Thymus (tissue), 11 donors: ENCODE data around the gene PJVK. TPM values are rescaled to one million over a fixed set of nuclear protein-coding genes. Genes with fewer than 3 reads are reported as not detected.

Experiments
- DNase-seq, 9 donors: peaks; one replicate each; pipeline ENCODE4 v3.0.0-alpha.2; 2013; ENCODE audit warnings: low spot score in 9 of 9, low read depth in 6 of 9, missing footprints in 1 of 9
- H3K27ac ChIP-seq, 2 donors: one replicate each; pipeline ENCODE4 v1.5.1; 2013; ENCODE audit warnings: control low read depth in 1 of 2, low read depth in 1 of 2, low read length in 1 of 2, mild to moderate bottlenecking in 1 of 2, moderate library complexity in 1 of 2
- H3K27me3 ChIP-seq, 2 donors: one replicate each; pipeline ENCODE4 v1.5.1; 2013; ENCODE audit warnings: low read length in 1 of 2; ENCODE audit not compliant: control insufficient read depth in 2 of 2, insufficient read depth in 1 of 2
- H3K36me3 ChIP-seq, 2 donors: one replicate each; pipeline ENCODE4 v1.5.1; 2013; ENCODE audit warnings: low read length in 1 of 2, mild to moderate bottlenecking in 1 of 2, moderate library complexity in 1 of 2; ENCODE audit not compliant: control insufficient read depth in 2 of 2, insufficient read depth in 2 of 2
- H3K4me1 ChIP-seq, 2 donors: one replicate each; pipeline ENCODE4 v1.5.1; 2013; ENCODE audit warnings: low read length in 2 of 2; ENCODE audit not compliant: control insufficient read depth in 2 of 2, insufficient read depth in 2 of 2
- H3K4me3 ChIP-seq, 2 donors: one replicate each; pipeline ENCODE4 v1.5.1; 2013; ENCODE audit warnings: low read length in 2 of 2, control low read depth in 1 of 2, mild to moderate bottlenecking in 1 of 2
- H3K9me3 ChIP-seq, 2 donors: one replicate each; pipeline ENCODE4 v1.5.1; 2013; ENCODE audit warnings: low read length in 1 of 2, mild to moderate bottlenecking in 1 of 2; ENCODE audit not compliant: control insufficient read depth in 2 of 2, insufficient read depth in 1 of 2
- WGBS: extraction: QIAGEN DNeasy Blood & Tissue Kit; methylation state at CpG from one replicate; pipeline ENCODE4 v1.1.7; 2013; 5-methylcytosine and 5-hydroxymethylcytosine counted together
- polyA plus RNA-seq: library from polyadenylated mRNA; stranded (reverse); fragments of 200-250 nt; gene quantifications from one replicate; pipeline ENCODE4 v1.2.3, GENCODE V29; 2013
- total RNA-seq: library from RNA; stranded (reverse); fragments of 120-200 nt; gene quantifications from one replicate; pipeline ENCODE4 v1.2.4, GENCODE V29; 2013
- donor health status: healthy.

The PJVK gene
- total and polyA plus RNA-seq, 2 donors = 1.6 to 13.6 TPM

GRCh38 chr2:178426388-178426787, 24.8 kb upstream of the PJVK start:
- Histone ChIP-seq H3K4me3 (no peak overlapping the region), H3K27ac (no peak overlapping the region), H3K27me3 (no peaks in the 10 kb centered on the region), H3K9me3 (peaks cover 0 to 4% of the 10 kb centered on the region in 2 donors), H3K4me1 (no peaks in the 10 kb centered on the region), H3K36me3 (peaks cover 11 to 38% of the 10 kb centered on the region in 2 donors)
- whole genome bisulfite sequencing = 98% methylated on average over 3 of the region's 3 CpGs
- no peak for DNase-seq

- Histone ChIP-seq H3K4me3 (no peak overlapping the region), H3K9me3 (peaks cover 0 to 4% of the 10 kb centered on the region in 2 donors), H3K27me3 (no peaks in the 10 kb centered on the region), H3K27ac (no peak overlapping the region), H3K36me3 (peaks cover 16 to 49% of the 10 kb centered on the region in 2 donors), H3K4me1 (no peaks in the 10 kb centered on the region)
- no peak for DNase-seq
- over 99% methylated on average over 2 of the region's 2 CpGs for WGBS
Measured at GRCh38 chr2:178427458-178427857, 23.7 kb upstream of the PJVK start.

DNA sequence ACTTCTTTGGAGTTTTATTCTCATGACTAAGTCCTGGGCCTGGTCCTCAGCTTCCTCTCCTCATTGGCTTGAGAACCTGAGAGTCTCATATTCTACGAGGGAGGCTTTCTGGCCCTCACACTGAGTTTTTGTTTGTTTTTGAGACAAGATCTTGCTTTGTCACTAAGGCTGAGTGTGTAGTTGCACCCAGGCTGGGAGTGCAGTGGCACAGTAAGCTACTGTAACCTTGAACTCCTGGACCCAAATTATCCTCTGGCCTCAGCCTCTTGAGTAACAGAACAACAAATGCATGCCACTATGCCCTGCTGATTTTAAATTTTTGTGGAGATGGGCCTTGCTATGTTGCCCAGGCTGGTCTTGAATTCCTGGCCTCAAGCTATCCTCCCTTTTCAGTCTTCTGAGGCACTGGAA, 22.8 kb upstream of the PJVK start:
- Histone ChIP-seq H3K9me3 (peaks cover 0 to 4% of the 10 kb centered on the region in 2 donors), H3K27me3 (no peaks in the 10 kb centered on the region), H3K4me1 (no peaks in the 10 kb centered on the region), H3K4me3 (no peak overlapping the region), H3K27ac (no peak overlapping the region), H3K36me3 (peaks cover 22 to 58% of the 10 kb centered on the region in 2 donors)
- no peak for DNase-seq
- WGBS = 89% methylated on average over 1 of the region's 1 CpG

DNA sequence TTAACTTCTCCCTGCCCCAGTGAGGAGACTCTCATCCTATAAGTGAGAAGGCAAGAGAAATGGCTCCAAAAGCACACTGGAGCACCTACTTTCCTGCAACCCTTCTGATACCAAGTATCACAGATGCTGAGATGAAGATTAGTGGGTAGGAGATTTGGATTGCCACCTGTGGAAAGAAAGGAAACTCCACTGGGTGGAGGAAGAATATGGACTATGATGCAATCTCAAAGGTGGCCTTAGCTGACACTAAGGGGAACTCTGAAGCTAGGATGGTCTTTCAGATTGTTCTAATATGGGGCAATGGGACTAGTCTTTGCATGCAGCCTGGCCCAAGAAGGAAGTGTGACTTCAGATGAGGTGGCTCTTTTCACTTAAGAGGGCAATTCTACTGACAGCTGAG, 21.8 kb upstream of the PJVK start:
- H3K27ac ChIP-seq = no peak overlapping the region
- H3K9me3 ChIP-seq = peaks cover 0 to 4% of the 10 kb centered on the region in 2 donors
- H3K27me3 ChIP-seq = no peaks in the 10 kb centered on the region
- H3K4me1 ChIP-seq = no peaks in the 10 kb centered on the region
- H3K4me3 ChIP-seq = no peak overlapping the region
- DNase-seq = no peak
- H3K36me3 ChIP-seq = peaks cover 27 to 66% of the 10 kb centered on the region in 2 donors

DNA sequence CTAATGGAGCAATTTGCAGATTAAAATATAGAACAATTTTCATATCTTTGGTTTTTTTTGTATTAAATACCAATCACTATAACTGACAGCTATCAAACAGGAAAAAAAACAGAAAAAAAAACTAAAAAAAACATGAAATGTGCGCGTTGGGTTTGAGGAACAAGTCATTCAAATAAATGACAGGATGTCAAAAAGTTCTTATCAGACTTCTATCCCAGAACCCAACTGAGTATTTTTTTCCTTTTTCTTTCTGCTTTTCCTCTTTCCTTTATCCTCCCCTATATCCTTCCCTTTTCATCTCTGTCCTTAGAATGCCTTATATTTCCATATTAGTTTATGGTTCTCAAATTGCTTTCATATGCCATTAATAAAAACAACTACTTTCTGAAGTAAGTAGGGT, 14.5 kb upstream of the PJVK start:
- WGBS = 92% methylated on average over 2 of the region's 2 CpGs
- Histone ChIP-seq H3K27me3 (no peaks in the 10 kb centered on the region), H3K4me1 (no peaks in the 10 kb centered on the region), H3K9me3 (no peaks in the 10 kb centered on the region), H3K36me3 (peaks cover 31 to 65% of the 10 kb centered on the region in 2 donors), H3K27ac (no peak overlapping the region), H3K4me3 (no peak overlapping the region)
- no peak for DNase-seq

DNA sequence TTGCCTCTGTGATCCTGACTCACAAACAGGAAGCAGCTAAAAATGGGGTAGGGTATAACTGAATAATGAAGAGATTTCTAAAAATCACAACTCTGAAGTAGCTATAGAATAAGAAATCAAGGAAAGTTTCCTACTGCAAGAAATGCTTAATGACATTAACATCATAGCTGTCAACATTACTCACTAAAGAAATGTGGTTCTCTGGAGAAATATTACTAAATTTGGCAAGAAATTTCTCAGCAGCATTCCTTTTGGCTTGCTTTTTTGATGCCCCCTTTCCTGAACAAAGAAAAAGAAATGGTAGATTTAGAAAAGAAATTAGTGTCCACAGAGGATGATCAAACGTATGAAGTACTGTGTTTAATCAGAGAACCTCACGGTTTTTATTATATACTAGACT, 9.8 kb upstream of the PJVK start:
- WGBS = 97% methylated on average over 2 of the region's 2 CpGs
- Histone ChIP-seq H3K4me3 (no peak overlapping the region), H3K27ac (no peak overlapping the region), H3K36me3 (peaks cover 19 to 58% of the 10 kb centered on the region in 2 donors), H3K4me1 (no peaks in the 10 kb centered on the region), H3K27me3 (no peaks in the 10 kb centered on the region), H3K9me3 (no peaks in the 10 kb centered on the region)
- DNase-seq = no peak

DNA sequence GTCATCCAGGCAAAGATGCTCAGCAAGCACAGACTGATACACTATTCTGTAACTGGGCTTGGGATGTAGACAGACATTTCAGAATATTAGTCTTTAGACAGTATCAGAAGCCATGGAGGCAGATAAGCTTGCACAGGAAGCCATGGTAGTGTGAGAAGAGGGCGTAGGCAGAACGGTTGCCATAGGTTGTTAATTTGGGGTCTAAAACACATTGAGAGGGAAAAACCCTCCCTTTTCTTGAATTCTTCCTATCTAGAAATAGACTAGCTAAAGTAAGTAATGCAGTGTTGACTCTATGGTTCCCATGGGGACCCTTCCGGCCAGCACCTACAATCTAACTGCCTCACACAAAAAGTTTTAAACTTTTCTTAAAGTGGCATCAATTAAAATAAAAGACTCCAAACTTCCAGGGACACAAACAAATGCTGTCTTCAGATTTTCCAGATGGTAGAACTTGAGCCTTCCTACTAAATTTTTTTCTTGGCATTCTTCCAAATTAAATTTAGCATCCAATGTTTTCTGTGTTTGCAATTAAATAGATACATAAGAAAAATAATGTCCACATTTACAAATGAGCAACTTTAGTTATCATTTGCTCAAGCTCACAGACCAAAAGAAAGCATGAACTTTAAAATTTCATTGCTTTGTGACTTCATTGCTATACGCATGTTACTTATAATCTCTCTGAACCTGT, 2.1 kb upstream of the PJVK start:
- WGBS = 85% methylated on average over 4 of the region's 4 CpGs
- H3K27me3 ChIP-seq = no peaks in the 10 kb centered on the region
- no peaks in the 10 kb centered on the region for H3K9me3 ChIP-seq
- H3K4me1 ChIP-seq = peaks cover 11 to 18% of the 10 kb centered on the region in 2 donors
- no peak overlapping the region for H3K27ac ChIP-seq
- peaks cover 7 to 30% of the 10 kb centered on the region in 2 donors for H3K36me3 ChIP-seq
- no peak for DNase-seq
- peak overlapping the region in 1 of 2 donors; percentile 75 for H3K4me3 ChIP-seq

- Histone ChIP-seq H3K9me3 (no peaks in the 10 kb centered on the region), H3K27me3 (no peaks in the 10 kb centered on the region), H3K4me1 (peaks cover 11 to 18% of the 10 kb centered on the region in 2 donors), H3K4me3 (peak overlapping the region; percentile 75 to 76), H3K27ac (peak overlapping the region; percentile 97 to 99), H3K36me3 (peaks cover 7 to 26% of the 10 kb centered on the region in 2 donors)
- 13% methylated on average over 18 of the region's 18 CpGs for WGBS
- peak in 3 of 9 donors; percentile 38 to 56 (median 41) for DNase-seq
Measured at GRCh38 chr2:178449700-178450523, 1.3 kb upstream of the PJVK start.

- Histone ChIP-seq H3K4me3 (peak overlapping the region; percentile 75 to 76), H3K9me3 (no peaks in the 10 kb centered on the region), H3K27me3 (no peaks in the 10 kb centered on the region), H3K27ac (peak overlapping the region; percentile 97 to 99), H3K36me3 (peaks cover 6 to 20% of the 10 kb centered on the region in 2 donors), H3K4me1 (peaks cover 11 to 18% of the 10 kb centered on the region in 2 donors)
- under 1% methylated on average over 25 of the region's 25 CpGs for WGBS
- DNase-seq = peak in 8 of 9 donors; percentile 44 to 92 (median 77)
Measured at GRCh38 chr2:178450524-178450773, 729 bp upstream of the PJVK start.
